Lung (tissue), 12 donors: Measurements from ENCODE around the gene CLCN1. TPM values are rescaled to one million over a fixed set of nuclear protein-coding genes. Genes with fewer than 3 reads are reported as not detected.

Source experiments
- ATAC-seq: fragments of 200-7000 bp; cut with Tn5 transposase; one replicate; pipeline ENCODE4 v1.9.1; 2020; ENCODE audit warnings: moderate number of reproducible peaks; ENCODE audit not compliant: insufficient read depth, low FRiP score
- DNase-seq, 3 donors: peaks; one replicate each; pipeline ENCODE4 v3.0.0-alpha.2; 2013 to 2017
- H3K27ac ChIP-seq, 2 donors: one replicate each; pipeline ENCODE4 v1.5.1; 2013; ENCODE audit warnings: mild to moderate bottlenecking in 2 of 2, moderate library complexity in 2 of 2, control low read depth in 1 of 2, inconsistent platforms in 1 of 2, low read depth in 1 of 2, low read length in 1 of 2
- H3K27me3 ChIP-seq, 3 donors: one replicate each; pipeline ENCODE4 v1.5.1; 2013; ENCODE audit warnings: low read length in 2 of 3; ENCODE audit not compliant: control insufficient read depth in 3 of 3, insufficient read depth in 3 of 3
- H3K36me3 ChIP-seq, 4 donors: one replicate each; pipeline ENCODE4 v1.5.1; 2013; ENCODE audit warnings: low read length in 4 of 4, mild to moderate bottlenecking in 1 of 4, moderate library complexity in 1 of 4; ENCODE audit not compliant: control insufficient read depth in 4 of 4, insufficient read depth in 4 of 4
- H3K4me1 ChIP-seq, 5 donors: one replicate each; pipeline ENCODE4 v1.5.1; 2013; ENCODE audit warnings: low read length in 5 of 5, mild to moderate bottlenecking in 2 of 5, moderate library complexity in 1 of 5; ENCODE audit not compliant: control insufficient read depth in 5 of 5, insufficient read depth in 5 of 5
- H3K4me3 ChIP-seq: one replicate; pipeline ENCODE4 v1.5.1; 2013; ENCODE audit warnings: mild to moderate bottlenecking, control low read depth, moderate library complexity
- H3K9ac ChIP-seq, 2 donors: one replicate each; pipeline ENCODE4 v1.5.1; 2013; ENCODE audit warnings: low read length in 2 of 2, control low read depth in 1 of 2; ENCODE audit not compliant: insufficient read depth in 1 of 2
- H3K9me3 ChIP-seq, 4 donors: one replicate each; pipeline ENCODE4 v1.5.1; 2013; ENCODE audit warnings: low read length in 3 of 4, mild to moderate bottlenecking in 1 of 4, moderate library complexity in 1 of 4; ENCODE audit not compliant: control insufficient read depth in 4 of 4, insufficient read depth in 3 of 4
- WGBS, 2 donors: extraction: QIAGEN DNeasy Blood & Tissue Kit; methylation state at CpG; one replicate each; pipeline ENCODE4 v1.1.7; 2013; 5-methylcytosine and 5-hydroxymethylcytosine counted together
- polyA plus RNA-seq, 2 donors: library from polyadenylated mRNA; stranded (reverse); fragments of 200-250 nt; gene quantifications; one replicate each; pipeline ENCODE4 v1.2.1, GENCODE V29; 2013
- total RNA-seq, 2 donors: library from RNA; depleted of rRNA in 1 of 2; stranded (reverse); fragments of >200 nt in 1 of 2; gene quantifications; one replicate each; pipeline ENCODE4 v1.2.1, GENCODE V29; 2014 to 2021
- TF ChIP-seq, protein P1 (sequence below): IDR thresholded peaks from 2 replicates; pipeline ENCODE4 v1.5.1; 2012; ENCODE audit warnings: mild to moderate bottlenecking; ENCODE audit errors: control extremely low read depth, extremely low read depth
- donor health status: control.
- donor health status: control.
- donor health status: Bipolar disorder and iron deficiency.
- donor health status: healthy.
- donor health status: DM: yes; HTN: yes; CAD: no.

Gene CLCN1
- total and polyA plus RNA-seq, 4 donors: 0.06 to 0.18 TPM; not detected in 2

DNA sequence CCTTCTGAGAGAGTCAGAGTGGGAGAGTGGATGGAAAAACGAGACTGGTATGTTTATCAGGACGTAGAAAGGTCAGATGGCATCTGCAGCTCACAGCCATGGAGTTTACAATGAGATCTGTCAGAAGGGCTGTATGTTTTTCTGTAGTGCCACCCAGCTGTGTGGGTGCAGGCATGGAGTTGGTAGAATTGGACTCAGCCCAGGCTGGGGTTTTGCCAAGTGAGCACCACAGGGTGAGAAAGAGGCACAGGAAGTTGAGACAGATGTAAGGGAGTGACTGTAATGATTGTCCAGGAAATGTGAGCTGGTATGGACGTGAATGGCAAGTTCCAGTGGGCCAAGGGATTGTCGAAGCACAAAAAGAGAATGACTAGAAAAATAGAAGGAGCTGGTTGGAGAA lies 56.2 kb downstream of the CLCN1 start:
- TF ChIP-seq, protein P1, sequence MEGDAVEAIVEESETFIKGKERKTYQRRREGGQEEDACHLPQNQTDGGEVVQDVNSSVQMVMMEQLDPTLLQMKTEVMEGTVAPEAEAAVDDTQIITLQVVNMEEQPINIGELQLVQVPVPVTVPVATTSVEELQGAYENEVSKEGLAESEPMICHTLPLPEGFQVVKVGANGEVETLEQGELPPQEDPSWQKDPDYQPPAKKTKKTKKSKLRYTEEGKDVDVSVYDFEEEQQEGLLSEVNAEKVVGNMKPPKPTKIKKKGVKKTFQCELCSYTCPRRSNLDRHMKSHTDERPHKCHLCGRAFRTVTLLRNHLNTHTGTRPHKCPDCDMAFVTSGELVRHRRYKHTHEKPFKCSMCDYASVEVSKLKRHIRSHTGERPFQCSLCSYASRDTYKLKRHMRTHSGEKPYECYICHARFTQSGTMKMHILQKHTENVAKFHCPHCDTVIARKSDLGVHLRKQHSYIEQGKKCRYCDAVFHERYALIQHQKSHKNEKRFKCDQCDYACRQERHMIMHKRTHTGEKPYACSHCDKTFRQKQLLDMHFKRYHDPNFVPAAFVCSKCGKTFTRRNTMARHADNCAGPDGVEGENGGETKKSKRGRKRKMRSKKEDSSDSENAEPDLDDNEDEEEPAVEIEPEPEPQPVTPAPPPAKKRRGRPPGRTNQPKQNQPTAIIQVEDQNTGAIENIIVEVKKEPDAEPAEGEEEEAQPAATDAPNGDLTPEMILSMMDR: no peak
- no peak overlapping the region for H3K9ac ChIP-seq
- no peaks in the 10 kb centered on the region for H3K9me3 ChIP-seq
- no peak overlapping the region for H3K27ac ChIP-seq
- H3K36me3 ChIP-seq: no peaks in the 10 kb centered on the region
- DNase-seq: peak in 1 of 3 donors; percentile 10
- no peaks in the 10 kb centered on the region for H3K27me3 ChIP-seq
- ATAC-seq: no peak
- H3K4me3 ChIP-seq: no peak overlapping the region
- H3K4me1 ChIP-seq: peaks cover 0 to 4% (median 0%) of the 10 kb centered on the region in 5 donors
- WGBS, 2 donors: 19 to 31% methylated on average over 4 of the region's 4 CpGs

DNA sequence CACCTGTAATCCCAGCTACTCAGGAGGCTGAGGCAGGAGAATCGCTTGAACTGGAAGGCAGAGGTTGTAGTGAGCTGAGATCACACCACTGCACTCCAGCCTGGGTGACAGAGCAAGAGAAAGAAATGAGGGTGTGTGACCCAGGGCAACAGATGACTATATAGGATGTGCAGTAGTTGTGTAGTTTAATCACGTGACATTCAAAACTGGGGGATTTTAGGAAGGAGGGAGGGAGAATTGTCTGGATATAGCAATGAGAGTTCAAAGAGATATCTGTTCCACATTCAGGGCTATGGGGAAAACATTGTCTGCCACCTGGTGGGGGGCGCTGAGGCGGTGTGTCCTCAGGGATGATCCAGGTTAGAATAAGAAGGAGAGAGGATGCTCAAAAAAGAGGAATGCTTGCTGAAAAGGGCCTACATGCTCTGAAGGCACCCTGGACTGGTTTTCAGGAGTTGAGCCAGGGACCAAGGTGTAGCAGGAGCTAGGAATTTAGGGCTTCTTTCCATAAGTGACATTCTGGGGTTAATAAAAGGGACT lies 57.4 kb downstream of the CLCN1 start:
- no peaks in the 10 kb centered on the region for H3K9me3 ChIP-seq
- no peak overlapping the region for H3K9ac ChIP-seq
- peaks cover 0 to 2% (median 0%) of the 10 kb centered on the region in 4 donors for H3K36me3 ChIP-seq
- TF ChIP-seq, protein P1: no peak
- ATAC-seq (no peak), DNase-seq (no peak)
- H3K4me3 ChIP-seq: no peak overlapping the region
- no peak overlapping the region for H3K27ac ChIP-seq
- 88 to 90% methylated on average over 4 of the region's 4 CpGs for WGBS, 2 donors
- H3K27me3 ChIP-seq: no peaks in the 10 kb centered on the region
- peaks cover 0 to 4% (median 0%) of the 10 kb centered on the region in 5 donors for H3K4me1 ChIP-seq

DNA sequence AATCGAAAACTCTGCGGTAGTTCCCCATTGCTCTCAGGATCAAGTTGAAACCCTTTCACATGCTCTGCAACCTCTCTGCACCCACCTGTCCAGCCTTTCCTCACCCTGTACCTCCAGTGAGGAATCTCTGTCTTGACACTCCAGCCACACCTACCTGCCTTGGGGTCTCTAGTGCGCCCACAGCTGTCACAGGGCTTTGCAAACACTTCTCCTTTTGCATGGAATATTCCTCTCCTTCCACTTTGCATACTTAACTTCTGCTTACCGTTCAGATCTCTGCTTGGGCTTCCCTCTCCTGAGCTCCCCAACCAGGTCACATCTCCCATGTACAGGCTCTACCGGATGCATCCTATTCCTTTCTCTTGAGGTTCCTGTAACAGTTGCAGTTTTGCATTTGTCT lies 58.6 kb downstream of the CLCN1 start:
- no peak overlapping the region for H3K9ac ChIP-seq
- H3K4me3 ChIP-seq: no peak overlapping the region
- no peak for DNase-seq
- no peaks in the 10 kb centered on the region for H3K9me3 ChIP-seq
- TF ChIP-seq, protein P1: no peak
- H3K4me1 ChIP-seq: peaks cover 0 to 11% (median 6%) of the 10 kb centered on the region in 5 donors
- whole genome bisulfite sequencing, 2 donors: 52 to 62% methylated on average over 5 of the region's 5 CpGs
- no peaks in the 10 kb centered on the region for H3K27me3 ChIP-seq
- H3K27ac ChIP-seq: no peak overlapping the region
- peaks cover 0 to 2% (median 0%) of the 10 kb centered on the region in 4 donors for H3K36me3 ChIP-seq
- ATAC-seq: no peak
